ENCODE data around the gene HSD11B1. TPM values are rescaled to one million over a fixed set of nuclear protein-coding genes. Genes with fewer than 3 reads are reported as not detected.

HSD11B1 gene
- total RNA-seq, 1 experiment from 2014 or later = 0.27 TPM

GRCh38 chr1:209707308-209707707 is 2.7 kb downstream of the HSD11B1 start:
- POLR2A ChIA-PET = no interaction called here
- no peak overlapping the region for H2AFZ ChIP-seq (ENCODE audit: low read depth, low read length, poor library complexity, severe bottlenecking)
- no peak overlapping the region for H3K27ac ChIP-seq (ENCODE audit: low read depth, low read length)
- CTCF ChIA-PET = no interaction called here
- H3K27me3 ChIP-seq (ENCODE audit: insufficient read depth, low read length) = peaks cover 12% of the 10 kb centered on the region; the same call in 1 of the 2 replicates
- H3K9me3 ChIP-seq (ENCODE audit: control insufficient read depth in 1 of 2, insufficient read depth in 1 of 2, low read depth in 1 of 2, low read length in 2 of 2) = no peaks in the 10 kb centered on the region
- no peaks in the 10 kb centered on the region for H4K20me1 ChIP-seq (ENCODE audit: insufficient read depth)
- no peak overlapping the region for H3K9ac ChIP-seq (ENCODE audit: low read length)
- no peak for DNase-seq (ENCODE audit: low read depth, low spot score)
- H3K4me2 ChIP-seq (ENCODE audit: low read length) = no peak overlapping the region
- no peak for TF ChIP-seq EGR1 (IDR thresholded peaks at IDR 0.05; ENCODE audit: low read depth)
- no peak for TF ChIP-seq ELF1 (IDR thresholded peaks at IDR 0.05; ENCODE audit: borderline replicate concordance, low read depth)
- TF ChIP-seq RAD21 (IDR thresholded peaks at IDR 0.05; ENCODE audit: low read depth) = no peak
- no peak for TF ChIP-seq SP1 (IDR thresholded peaks at IDR 0.05; ENCODE audit: low read depth)
- TF ChIP-seq CBX3 (IDR thresholded peaks at IDR 0.05; ENCODE audit: low read depth) = no peak
- BruUV-seq (replicated peaks) = no TSS peak
- RAD21 ChIA-PET (ENCODE audit: low non-redundant PET in 1 of 2, low total read pairs in 2 of 2, uncharacterized antibody in 2 of 2, unreplicated experiment in 2 of 2) = no interaction called here
- no peaks in the 10 kb centered on the region for H3K4me1 ChIP-seq (ENCODE audit: control insufficient read depth in 1 of 2, insufficient read depth in 2 of 2, low read length in 2 of 2)
- no peaks in the 10 kb centered on the region for H3K79me2 ChIP-seq (ENCODE audit: insufficient read depth, low read length)
- H3K36me3 ChIP-seq (ENCODE audit: control insufficient read depth in 1 of 2, insufficient read depth in 2 of 2, low read length in 2 of 2) = no peaks in the 10 kb centered on the region
- H3K9me2 ChIP-seq (ENCODE audit: insufficient read depth) = no peaks in the 10 kb centered on the region
- no peak for ATAC-seq
- intact Hi-C loops (cut with micrococcal nuclease) = no loop called here
- no peak overlapping the region for H3K4me3 ChIP-seq (replicated peaks in 1 of 2; ENCODE audit: low read depth in 1 of 2, low read length in 2 of 2)

GRCh38 chr1:209708297-209708696 is 3.7 kb downstream of the HSD11B1 start:
- Histone ChIP-seq H3K27ac (ENCODE audit: low read depth, low read length) (no peak overlapping the region), H3K4me3 (replicated peaks in 1 of 2; ENCODE audit: low read depth in 1 of 2, low read length in 2 of 2) (no peak overlapping the region), H2AFZ (ENCODE audit: low read depth, low read length, poor library complexity, severe bottlenecking) (no peak overlapping the region), H3K27me3 (ENCODE audit: insufficient read depth, low read length) (peaks cover 12% of the 10 kb centered on the region; the same call in 1 of the 2 replicates), H3K36me3 (ENCODE audit: control insufficient read depth in 1 of 2, insufficient read depth in 2 of 2, low read length in 2 of 2) (no peaks in the 10 kb centered on the region), H3K9me3 (ENCODE audit: control insufficient read depth in 1 of 2, insufficient read depth in 1 of 2, low read depth in 1 of 2, low read length in 2 of 2) (no peaks in the 10 kb centered on the region), H3K9me2 (ENCODE audit: insufficient read depth) (no peaks in the 10 kb centered on the region), H3K4me2 (ENCODE audit: low read length) (no peak overlapping the region), H3K79me2 (ENCODE audit: insufficient read depth, low read length) (no peaks in the 10 kb centered on the region), H4K20me1 (ENCODE audit: insufficient read depth) (no peaks in the 10 kb centered on the region), H3K4me1 (ENCODE audit: control insufficient read depth in 1 of 2, insufficient read depth in 2 of 2, low read length in 2 of 2) (no peaks in the 10 kb centered on the region), H3K9ac (ENCODE audit: low read length) (no peak overlapping the region)
- DNase-seq (ENCODE audit: low read depth, low spot score) (no peak), ATAC-seq (no peak)
- CTCF ChIA-PET = no interaction called here
- BruUV-seq (replicated peaks) = no TSS peak
- intact Hi-C loops (cut with micrococcal nuclease) = no loop called here
- RAD21 ChIA-PET (ENCODE audit: low non-redundant PET in 1 of 2, low total read pairs in 2 of 2, uncharacterized antibody in 2 of 2, unreplicated experiment in 2 of 2) = no interaction called here
- POLR2A ChIA-PET = no interaction called here
- TF ChIP-seq MAX (IDR thresholded peaks at IDR 0.05) (no peak), ZFX (IDR thresholded peaks at IDR 0.05) (no peak), EZH2 (IDR thresholded peaks at IDR 0.05) (no peak), YY1 (IDR thresholded peaks at IDR 0.05; ENCODE audit: extremely low read depth, insufficient replicate concordance, low read depth, low read length) (no peak), ZNF274 (IDR thresholded peaks at IDR 0.05; ENCODE audit: low read depth, low read length) (no peak), CTCF (IDR thresholded peaks at IDR 0.05 in 2 of 3, conservative IDR thresholded peaks at IDR 0.05 in 1 of 3; ENCODE audit: borderline replicate concordance in 1 of 3, insufficient read depth in 1 of 3, low read depth in 2 of 3, low read length in 2 of 3) (no peak), SIN3A (IDR thresholded peaks at IDR 0.05; ENCODE audit: low read depth) (no peak), ATF3 (IDR thresholded peaks at IDR 0.05) (no peak), REST (IDR thresholded peaks at IDR 0.05; ENCODE audit: low read depth) (no peak), JUND (IDR thresholded peaks at IDR 0.05) (no peak), POLR2AphosphoS5 (IDR thresholded peaks at IDR 0.05; ENCODE audit: low read depth, low read length) (no peak), ELF1 (IDR thresholded peaks at IDR 0.05; ENCODE audit: borderline replicate concordance, low read depth) (no peak), TCF7L2 (IDR thresholded peaks at IDR 0.05; ENCODE audit: borderline replicate concordance, extremely low read depth, insufficient read depth, insufficient read length) (no peak)
